A204.1 (cell line): Measurements from ENCODE around the gene HLA-E.
"Not testable (repeated sequence)": the region's sequence is repeated elsewhere in the genome, so short reads cannot be mapped to it uniquely, and the experiment has no call there.

Experiments
- FAIRE-seq: peaks from 2 replicates; lab custom pipeline; 2012; peaks lifted over from hg19 to GRCh38; lab: Jason Lieb, UNC

The HLA-E gene

GRCh38 chr6:30508890-30509736, 19.8 kb downstream of the HLA-E start:
- no peak for FAIRE-seq

DNA sequence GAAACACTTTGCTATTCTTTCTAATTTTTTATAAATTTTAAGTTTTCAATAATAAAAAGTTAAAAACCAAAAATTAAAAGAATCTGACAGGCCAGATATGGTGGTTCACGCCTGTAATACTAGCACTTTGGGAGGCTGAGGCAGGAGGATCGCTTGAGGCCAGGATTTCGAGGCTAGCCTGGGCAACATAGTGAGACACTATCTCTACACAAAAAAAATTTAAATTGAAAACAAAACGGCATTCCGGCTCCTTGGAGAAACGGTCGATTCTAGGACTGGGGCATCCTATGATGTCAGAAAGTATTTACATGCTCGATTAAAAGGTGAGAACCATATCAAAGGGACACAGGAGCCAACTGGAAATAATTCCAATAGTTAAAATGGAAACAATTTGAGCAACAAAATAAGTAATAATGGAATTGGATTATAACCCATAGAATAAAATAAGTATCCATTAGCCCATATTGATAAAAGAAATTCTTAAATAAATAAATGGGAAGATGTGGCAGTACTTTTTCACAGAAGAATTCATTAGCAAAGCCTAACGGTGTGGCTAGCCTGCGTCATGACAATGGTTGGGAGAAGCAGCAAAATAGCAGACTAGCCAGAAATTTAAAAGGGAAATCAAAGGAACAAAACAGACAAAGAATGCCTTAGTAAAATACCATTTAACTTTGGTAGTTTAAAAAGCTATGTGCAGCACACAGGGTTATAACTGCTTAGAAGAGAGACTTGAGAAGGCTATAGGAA, 21.3 kb downstream of the HLA-E start:
- FAIRE-seq, result no peak

DNA sequence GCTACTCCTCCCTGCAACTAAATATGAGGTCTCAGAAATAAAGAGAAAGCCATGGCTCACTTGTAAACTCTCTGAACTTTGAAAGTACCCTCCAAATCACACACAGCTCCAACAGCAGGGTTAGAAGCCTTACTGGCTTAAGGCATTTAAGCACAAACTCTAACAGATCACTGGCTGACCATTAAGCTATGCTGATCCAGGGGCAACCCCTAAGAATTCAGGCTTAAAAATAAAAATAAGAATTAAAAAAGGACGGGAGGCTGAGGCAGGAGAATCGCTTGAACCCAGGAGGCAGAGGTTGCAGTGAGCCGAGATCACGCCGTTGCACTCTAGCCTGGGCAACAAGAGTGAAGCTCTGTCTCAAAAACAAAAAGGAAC, 21.8 kb downstream of the HLA-E start:
- no peak for FAIRE-seq

- no peak for FAIRE-seq
Observed at GRCh38 chr6:30513451-30513850, 24.1 kb downstream of the HLA-E start.

DNA sequence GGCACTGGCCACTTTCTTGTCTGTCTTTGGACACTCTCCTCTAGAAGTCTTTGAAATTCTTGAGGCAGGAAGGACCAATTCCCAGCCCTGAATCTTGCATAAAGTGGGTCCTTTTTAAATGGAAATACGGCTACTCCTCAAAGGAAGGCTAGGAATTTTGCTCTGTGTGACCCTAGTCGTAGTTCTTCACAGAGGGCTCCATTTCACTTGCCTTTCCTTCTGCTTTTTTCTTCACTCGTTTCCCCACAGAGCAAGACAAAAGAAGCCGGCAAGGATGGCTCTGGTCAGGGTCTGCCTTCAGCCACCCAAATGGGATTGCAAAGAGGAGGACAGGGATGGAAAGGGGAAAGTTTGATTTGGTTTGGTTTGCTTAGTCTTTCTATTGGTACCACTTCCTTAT, 25.8 kb downstream of the HLA-E start:
- no peak for FAIRE-seq

- no peak for FAIRE-seq
Observed at GRCh38 chr6:30515944-30516753, 26.8 kb downstream of the HLA-E start.

- FAIRE-seq, result not testable (repeated sequence)
Observed at GRCh38 chr6:30516754-30517076, 27.4 kb downstream of the HLA-E start.

DNA sequence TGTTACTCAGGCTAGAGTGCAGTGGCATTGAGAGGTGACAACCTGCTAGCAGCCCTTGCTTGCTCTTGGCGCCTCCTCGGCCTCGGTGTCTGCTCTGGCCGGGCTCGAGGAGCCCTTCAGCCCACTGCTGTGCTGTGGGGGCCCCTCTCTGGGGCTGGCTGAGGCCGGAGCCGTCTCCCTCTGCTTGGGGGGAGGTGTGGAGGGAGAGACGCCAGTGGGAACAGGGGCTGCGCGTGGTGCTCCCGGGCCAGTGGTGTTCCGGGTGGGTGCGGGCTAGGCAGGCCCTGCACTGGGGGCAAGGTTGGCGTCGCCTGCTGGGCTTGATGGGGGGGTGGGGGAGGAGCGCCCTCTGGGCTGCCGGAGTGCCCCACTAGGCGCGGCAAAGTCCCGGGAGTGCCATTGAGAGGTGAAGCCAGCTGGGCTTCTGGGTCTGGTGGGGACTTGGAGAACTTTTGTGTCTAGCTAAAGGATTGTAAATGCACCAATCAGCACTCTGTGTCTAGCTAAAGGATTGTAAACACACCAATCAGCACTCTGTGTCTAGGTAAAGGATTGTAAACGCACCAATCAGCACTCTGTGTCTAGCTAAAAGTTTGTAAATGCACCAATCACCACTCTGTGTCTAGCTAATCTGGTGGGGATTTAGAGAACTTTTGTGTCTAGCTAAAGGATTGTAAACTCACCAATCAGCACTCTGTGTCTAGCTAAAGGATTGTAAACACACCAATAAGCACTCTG, 28.6 kb downstream of the HLA-E start:
- FAIRE-seq, result not testable (repeated sequence)

GRCh38 chr6:30518505-30519145, 29.3 kb downstream of the HLA-E start:
- FAIRE-seq, result not testable (repeated sequence)

DNA sequence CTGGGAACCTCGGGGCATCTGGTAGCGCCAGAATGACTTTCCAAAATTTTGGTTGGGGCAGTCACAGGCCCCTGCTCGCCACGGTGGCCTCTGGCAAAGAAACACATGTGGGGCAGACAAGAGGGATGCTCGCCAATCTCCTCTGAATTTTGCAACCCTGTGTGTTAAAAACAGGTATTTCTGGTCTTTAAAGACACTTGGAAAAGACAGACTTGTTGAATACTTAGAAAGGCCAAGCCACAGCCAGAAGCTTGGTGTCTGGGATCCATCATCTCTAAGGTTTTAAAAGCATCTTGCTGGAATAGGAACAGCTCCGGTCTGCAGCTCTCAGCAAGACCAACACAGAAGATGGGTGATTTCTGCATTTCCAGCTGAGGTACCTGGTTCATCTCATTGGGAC, 31.2 kb downstream of the HLA-E start:
- no peak for FAIRE-seq

GRCh38 chr6:30521082-30521481, 31.8 kb downstream of the HLA-E start:
- FAIRE-seq, result not testable (repeated sequence)

GRCh38 chr6:30521952-30522351, 32.6 kb downstream of the HLA-E start:
- FAIRE-seq, result not testable (repeated sequence)

GRCh38 chr6:30526444-30526843, 37.1 kb downstream of the HLA-E start:
- FAIRE-seq, result not testable (repeated sequence)

DNA sequence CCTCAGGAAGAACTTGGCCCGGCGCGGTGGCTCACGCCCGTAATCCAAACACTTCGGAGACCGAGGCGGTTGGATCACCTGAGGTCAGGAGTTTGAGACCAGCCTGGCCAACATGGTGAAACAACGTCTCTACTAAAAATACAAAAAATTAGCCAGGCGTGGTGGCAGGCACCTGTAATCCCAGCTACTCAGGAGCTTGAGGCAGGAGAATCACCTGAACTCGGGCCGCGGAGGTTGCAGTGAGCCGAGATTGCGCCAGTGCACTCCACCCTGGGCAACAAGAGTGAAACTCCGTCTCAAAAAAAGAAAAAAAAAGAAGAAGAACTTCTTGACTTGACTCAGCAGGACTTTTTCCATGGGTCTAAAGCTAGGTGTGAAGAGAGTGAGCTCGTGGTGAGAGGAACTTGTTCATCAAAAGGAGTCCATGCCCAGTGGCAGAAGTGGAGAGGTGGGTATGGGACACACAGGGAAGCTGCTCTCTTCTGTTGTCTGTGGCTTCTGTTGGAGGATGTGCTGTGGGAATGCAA, 40.1 kb downstream of the HLA-E start:
- not testable (repeated sequence) for FAIRE-seq

DNA sequence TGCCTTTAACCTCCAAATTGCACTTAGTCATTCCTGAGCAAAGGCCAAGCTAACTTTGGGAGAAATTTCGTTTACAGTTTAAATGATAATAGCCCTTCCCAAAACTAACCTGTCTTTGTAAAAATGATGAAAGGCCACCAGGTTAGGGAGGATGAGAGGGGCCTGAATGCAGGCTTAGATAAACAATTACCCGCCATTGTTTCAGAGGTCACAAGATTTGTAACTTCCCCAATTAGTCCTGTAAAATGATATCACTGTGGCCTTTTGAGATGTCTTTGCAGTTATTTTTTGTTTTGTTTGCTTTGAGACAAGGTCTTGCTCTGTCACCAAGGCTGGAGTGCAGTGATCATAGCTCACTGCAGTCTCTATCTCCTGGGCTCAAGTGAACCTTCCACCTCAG, 40.7 kb downstream of the HLA-E start:
- FAIRE-seq, result no peak

- FAIRE-seq, result no peak
Observed at GRCh38 chr6:30533460-30534294, 44.4 kb downstream of the HLA-E start.

GRCh38 chr6:30537931-30538330, 48.6 kb downstream of the HLA-E start:
- no peak for FAIRE-seq

- FAIRE-seq, result peak; percentile 89
Observed at GRCh38 chr6:30541515-30542403, 52.5 kb downstream of the HLA-E start.

DNA sequence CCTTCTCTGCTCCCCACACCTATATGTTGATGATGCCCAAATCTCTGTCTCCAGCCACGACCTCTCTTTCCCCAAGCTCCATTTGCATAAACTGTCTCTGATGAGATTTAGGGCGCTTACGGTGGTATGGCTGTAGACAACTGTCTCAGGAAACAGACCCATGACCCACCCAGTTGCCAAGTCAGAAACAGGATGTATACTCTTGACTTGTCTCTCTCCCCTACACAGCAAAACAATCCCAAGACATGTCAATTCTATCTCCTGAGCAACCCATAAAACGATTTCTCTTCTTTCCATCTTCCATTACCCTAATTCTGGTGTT, 53.1 kb downstream of the HLA-E start:
- FAIRE-seq, result no peak

- no peak for FAIRE-seq
Observed at GRCh38 chr6:30542915-30543314, 53.6 kb downstream of the HLA-E start.
